Testis (tissue), 3 donors: ENCODE data around the gene TUNAR. TPM values are rescaled to one million over a fixed set of nuclear protein-coding genes. Genes with fewer than 3 reads are reported as not detected.

Source experiments
- DNase-seq: peaks from one replicate; pipeline ENCODE4 v3.0.0-alpha.2; 2019
- H3K27ac ChIP-seq, 2 donors: fragments of 200-600 bp; sonication (generic); one replicate each; pipeline ENCODE4 v1.5.1; 2019
- H3K27me3 ChIP-seq: fragments of 200-600 bp; sonication (generic); one replicate; pipeline ENCODE4 v1.5.1; 2019
- H3K36me3 ChIP-seq: fragments of 200-600 bp; sonication (generic); one replicate; pipeline ENCODE4 v1.5.1; 2017; ENCODE audit warnings: low read depth; ENCODE audit errors: missing control alignments
- H3K4me1 ChIP-seq: fragments of 200-600 bp; sonication (generic); one replicate; pipeline ENCODE4 v1.5.1; 2019
- H3K4me3 ChIP-seq, 2 donors: fragments of 200-600 bp; sonication (generic); one replicate each; pipeline ENCODE4 v1.5.1; 2017 to 2019
- H3K9me3 ChIP-seq: fragments of 200-600 bp; sonication (generic); one replicate; pipeline ENCODE4 v1.5.1; 2017
- CTCF ChIP-seq, 3 experiments: fragments of 450-650 bp in 2 of 3; fragments of 200-600 bp in 1 of 3; sonication (generic) in 1 of 3; IDR thresholded peaks; one replicate each; pipeline ENCODE4 v1.5.1; 2016 to 2019; ENCODE audit warnings: antibody characterized with exemption in 3 of 3, mild to moderate bottlenecking in 2 of 3, moderate library complexity in 1 of 3
- POLR2A ChIP-seq: fragments of 450-650 bp; IDR thresholded peaks from one replicate; pipeline ENCODE4 v1.6.1; 2017; ENCODE audit warnings: antibody characterized with exemption, mild to moderate bottlenecking, moderate library complexity
- WGBS, 2 donors: methylation state at CpG; one replicate each; pipeline ENCODE4 v1.1.5; 2018; 5-methylcytosine and 5-hydroxymethylcytosine counted together
- intact Hi-C: fragments of 100-400 bp; cut with DNase I; formaldehyde crosslinking; loops from one replicate; pipeline ENCODE4 v1.15.1; 2023; ENCODE audit warnings: low total_unique reads
- polyA plus RNA-seq: library from polyadenylated mRNA; stranded (reverse); fragments of 350-450 nt; fragmentation: Illumina TruSeq; extraction: RNeasy Lipid Tissue Mini Kit (QIAGEN cat#74804); gene quantifications from one replicate; pipeline ENCODE4 v1.2.3, GENCODE V29; 2014; ENCODE audit warnings: low read depth, low replicate concordance; ENCODE audit not compliant: insufficient read depth
- total RNA-seq, 2 donors: library from RNA; depleted of rRNA; stranded (reverse); fragments of >200 nt; gene quantifications; one replicate each; pipeline ENCODE4 v1.2.3, GENCODE V29; 2016

Gene TUNAR
- total and polyA plus RNA-seq, 3 donors from 2014 or later, result 2.3 to 4.2 (median 3.9) TPM

- Histone ChIP-seq H3K4me1 (no peaks in the 10 kb centered on the region), H3K27me3 (no peaks in the 10 kb centered on the region), H3K4me3 (no peak overlapping the region), H3K9me3 (no peaks in the 10 kb centered on the region), H3K27ac (no peak overlapping the region), H3K36me3 (no peaks in the 10 kb centered on the region)
- intact Hi-C loops, result no loop called here
- no peak for TF ChIP-seq CTCF (IDR thresholded peaks at IDR 0.05)
- TF ChIP-seq POLR2A, result no peak
- no peak for DNase-seq
- 64 to 79% methylated on average over 3 of the region's 3 CpGs for WGBS, 2 donors
Measured at GRCh38 chr14:95835121-95835730, 41.4 kb upstream of the TUNAR start.

- no peak for DNase-seq
- no peak overlapping the region for H3K27ac ChIP-seq
- no peaks in the 10 kb centered on the region for H3K4me1 ChIP-seq
- no peak for TF ChIP-seq POLR2A
- H3K36me3 ChIP-seq, result no peaks in the 10 kb centered on the region
- H3K27me3 ChIP-seq, result no peaks in the 10 kb centered on the region
- intact Hi-C loops, result no loop called here
- H3K4me3 ChIP-seq, result no peak overlapping the region
- no peaks in the 10 kb centered on the region for H3K9me3 ChIP-seq
- WGBS, 2 donors, result 56 to 69% methylated on average over 5 of the region's 5 CpGs
Measured at GRCh38 chr14:95838862-95839261, 37.8 kb upstream of the TUNAR start.

- intact Hi-C loops, result no loop called here
- WGBS, 2 donors, result 87 to 90% methylated on average over 7 of the region's 7 CpGs
- no peaks in the 10 kb centered on the region for H3K9me3 ChIP-seq
- no peaks in the 10 kb centered on the region for H3K36me3 ChIP-seq
- H3K4me1 ChIP-seq, result no peaks in the 10 kb centered on the region
- H3K27me3 ChIP-seq, result no peaks in the 10 kb centered on the region
- no peak overlapping the region for H3K27ac ChIP-seq
- no peak for TF ChIP-seq CTCF (IDR thresholded peaks at IDR 0.05)
- TF ChIP-seq POLR2A, result no peak
- DNase-seq, result no peak
- H3K4me3 ChIP-seq, result no peak overlapping the region
Measured at GRCh38 chr14:95840094-95840700, 36.4 kb upstream of the TUNAR start.

- Histone ChIP-seq H3K27me3 (no peaks in the 10 kb centered on the region), H3K9me3 (no peaks in the 10 kb centered on the region), H3K27ac (no peak overlapping the region), H3K36me3 (no peaks in the 10 kb centered on the region), H3K4me1 (no peaks in the 10 kb centered on the region), H3K4me3 (no peak overlapping the region)
- no peak for DNase-seq
- intact Hi-C loops, result no loop called here
- TF ChIP-seq CTCF (IDR thresholded peaks at IDR 0.05), result no peak
- no peak for TF ChIP-seq POLR2A
- 46 to 50% methylated on average over 1 of the region's 1 CpG for WGBS, 2 donors
Measured at GRCh38 chr14:95841668-95842067, 35.0 kb upstream of the TUNAR start.

GRCh38 chr14:95849761-95850160, 26.9 kb upstream of the TUNAR start:
- H3K4me1 ChIP-seq, result no peaks in the 10 kb centered on the region
- no peak overlapping the region for H3K27ac ChIP-seq
- no peaks in the 10 kb centered on the region for H3K36me3 ChIP-seq
- WGBS, 2 donors, result 65 to 77% methylated on average over 3 of the region's 3 CpGs
- intact Hi-C loops, result no loop called here
- no peaks in the 10 kb centered on the region for H3K9me3 ChIP-seq
- H3K27me3 ChIP-seq, result no peaks in the 10 kb centered on the region
- DNase-seq, result no peak
- H3K4me3 ChIP-seq, result no peak overlapping the region
- TF ChIP-seq POLR2A (no peak), CTCF (IDR thresholded peaks at IDR 0.05) (no peak)
